Body of pancreas (tissue), 4 donors: Measurements from ENCODE around the gene P4HB.
A peak's percentile ranks its signal among the peaks of the same experiment; 100 is the strongest.

Experiments
- POLR2A ChIP-seq, 3 donors: fragments of 450-650 bp; IDR thresholded peaks; one replicate each; pipeline ENCODE4 v1.6.1; 2016; ENCODE audit warnings: antibody characterized with exemption in 3 of 3, mild to moderate bottlenecking in 2 of 3
- TF ChIP-seq, protein P1 (sequence below), 7 experiments: fragments of 450-650 bp in 4 of 7; fragments of 200-600 bp in 3 of 7; sonication (generic) in 3 of 7; IDR thresholded peaks; one replicate each; pipeline ENCODE4 v1.5.1; 2016 to 2019; ENCODE audit warnings: antibody characterized with exemption in 7 of 7

GRCh38 chr17:81841866-81842265 is 18.5 kb downstream of the P4HB start:
- TF ChIP-seq, protein P1, sequence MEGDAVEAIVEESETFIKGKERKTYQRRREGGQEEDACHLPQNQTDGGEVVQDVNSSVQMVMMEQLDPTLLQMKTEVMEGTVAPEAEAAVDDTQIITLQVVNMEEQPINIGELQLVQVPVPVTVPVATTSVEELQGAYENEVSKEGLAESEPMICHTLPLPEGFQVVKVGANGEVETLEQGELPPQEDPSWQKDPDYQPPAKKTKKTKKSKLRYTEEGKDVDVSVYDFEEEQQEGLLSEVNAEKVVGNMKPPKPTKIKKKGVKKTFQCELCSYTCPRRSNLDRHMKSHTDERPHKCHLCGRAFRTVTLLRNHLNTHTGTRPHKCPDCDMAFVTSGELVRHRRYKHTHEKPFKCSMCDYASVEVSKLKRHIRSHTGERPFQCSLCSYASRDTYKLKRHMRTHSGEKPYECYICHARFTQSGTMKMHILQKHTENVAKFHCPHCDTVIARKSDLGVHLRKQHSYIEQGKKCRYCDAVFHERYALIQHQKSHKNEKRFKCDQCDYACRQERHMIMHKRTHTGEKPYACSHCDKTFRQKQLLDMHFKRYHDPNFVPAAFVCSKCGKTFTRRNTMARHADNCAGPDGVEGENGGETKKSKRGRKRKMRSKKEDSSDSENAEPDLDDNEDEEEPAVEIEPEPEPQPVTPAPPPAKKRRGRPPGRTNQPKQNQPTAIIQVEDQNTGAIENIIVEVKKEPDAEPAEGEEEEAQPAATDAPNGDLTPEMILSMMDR (IDR thresholded peaks at IDR 0.05): no peak
- TF ChIP-seq POLR2A (IDR thresholded peaks at IDR 0.05): peak in 1 of 3 donors; percentile 15
